HFF-Myc (cell line): Measurements from ENCODE around the gene CD44.

Experiments
- DNase-seq: peaks from one replicate; pipeline ENCODE4 v3.0.0-alpha.2; 2011; ENCODE audit warnings: low read depth; ENCODE audit errors: extremely low read depth
- H3K4me3 ChIP-seq: replicated peaks from 2 replicates; pipeline ENCODE4 v1.5.1; 2011; ENCODE audit warnings: low read depth, mild to moderate bottlenecking, control low read depth, low read length
- TF ChIP-seq, protein P1 (sequence below): IDR thresholded peaks from 2 replicates; pipeline ENCODE4 v1.5.1; 2012; ENCODE audit warnings: mild to moderate bottlenecking, low read depth, low read length, control low read depth; ENCODE audit errors: missing control alignments

Gene CD44

GRCh38 chr11:35250621-35251020, 111.7 kb downstream of the CD44 start:
- DNase-seq = no peak
- TF ChIP-seq, protein P1, sequence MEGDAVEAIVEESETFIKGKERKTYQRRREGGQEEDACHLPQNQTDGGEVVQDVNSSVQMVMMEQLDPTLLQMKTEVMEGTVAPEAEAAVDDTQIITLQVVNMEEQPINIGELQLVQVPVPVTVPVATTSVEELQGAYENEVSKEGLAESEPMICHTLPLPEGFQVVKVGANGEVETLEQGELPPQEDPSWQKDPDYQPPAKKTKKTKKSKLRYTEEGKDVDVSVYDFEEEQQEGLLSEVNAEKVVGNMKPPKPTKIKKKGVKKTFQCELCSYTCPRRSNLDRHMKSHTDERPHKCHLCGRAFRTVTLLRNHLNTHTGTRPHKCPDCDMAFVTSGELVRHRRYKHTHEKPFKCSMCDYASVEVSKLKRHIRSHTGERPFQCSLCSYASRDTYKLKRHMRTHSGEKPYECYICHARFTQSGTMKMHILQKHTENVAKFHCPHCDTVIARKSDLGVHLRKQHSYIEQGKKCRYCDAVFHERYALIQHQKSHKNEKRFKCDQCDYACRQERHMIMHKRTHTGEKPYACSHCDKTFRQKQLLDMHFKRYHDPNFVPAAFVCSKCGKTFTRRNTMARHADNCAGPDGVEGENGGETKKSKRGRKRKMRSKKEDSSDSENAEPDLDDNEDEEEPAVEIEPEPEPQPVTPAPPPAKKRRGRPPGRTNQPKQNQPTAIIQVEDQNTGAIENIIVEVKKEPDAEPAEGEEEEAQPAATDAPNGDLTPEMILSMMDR = no peak

DNA sequence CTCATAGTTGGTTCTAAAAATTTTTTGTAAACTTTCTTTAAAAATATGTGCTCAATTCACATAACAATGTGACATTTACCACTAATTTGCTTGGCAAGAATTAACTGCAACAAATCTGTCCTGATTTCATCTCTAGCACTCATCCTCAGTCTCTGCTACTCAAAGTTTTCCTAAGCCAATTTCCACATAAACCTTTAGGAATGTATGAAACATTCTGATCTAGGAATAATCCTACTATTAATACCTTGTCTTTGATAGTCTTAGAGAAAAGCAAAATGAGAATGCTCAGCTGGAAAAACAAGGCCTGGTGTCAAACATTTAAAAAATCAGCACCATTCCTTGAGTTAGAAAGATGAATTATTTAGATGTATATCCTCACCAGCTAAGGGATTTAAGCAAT, 114.3 kb downstream of the CD44 start:
- no peak overlapping the region for H3K4me3 ChIP-seq
- TF ChIP-seq, protein P1 = no peak
- DNase-seq = no peak

More at GRCh38 chr11:35250621-35251020, 111.7 kb downstream of the CD44 start:
- H3K4me3 ChIP-seq = no peak overlapping the region

GRCh38 chr11:35255514-35255913, 116.5 kb downstream of the CD44 start:
- TF ChIP-seq, protein P1 = no peak
- no peak overlapping the region for H3K4me3 ChIP-seq
- no peak for DNase-seq

- no peak for DNase-seq
- no peak overlapping the region for H3K4me3 ChIP-seq
- TF ChIP-seq, protein P1 = no peak
Observed at GRCh38 chr11:35256296-35256695, 117.3 kb downstream of the CD44 start.

DNA sequence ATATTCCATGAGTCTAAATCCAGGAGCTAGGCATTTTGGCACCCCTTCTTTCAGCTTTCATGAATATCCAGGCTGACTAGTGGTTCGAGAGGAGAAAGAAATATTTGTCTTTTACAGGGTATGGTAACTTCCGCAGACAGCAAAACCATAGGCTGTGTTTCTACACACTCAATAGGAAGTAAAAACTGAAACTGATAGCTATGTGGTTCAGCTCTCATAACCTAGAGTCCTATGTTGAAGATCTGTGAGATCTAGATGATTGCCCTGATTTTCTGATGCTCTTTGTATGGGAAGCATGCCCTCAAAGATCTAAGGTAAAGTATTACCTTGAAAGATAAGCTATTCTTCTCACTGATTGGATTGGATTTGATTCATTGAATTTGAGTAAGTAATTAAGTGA, 118.3 kb downstream of the CD44 start:
- TF ChIP-seq, protein P1 = no peak
- H3K4me3 ChIP-seq = no peak overlapping the region
- no peak for DNase-seq

GRCh38 chr11:35259529-35259928, 120.6 kb downstream of the CD44 start:
- DNase-seq = no peak

More at GRCh38 chr11:35259529-35259928, 120.6 kb downstream of the CD44 start:
- H3K4me3 ChIP-seq = no peak overlapping the region
- TF ChIP-seq, protein P1 = no peak
